Mucosa of rectum (tissue), 2 donors: ENCODE data around the gene ELL.

Source experiments
- H3K27ac ChIP-seq, 2 donors: one replicate each; pipeline ENCODE4 v1.7.0; 2013; ENCODE audit warnings: inconsistent platforms in 2 of 2, low read depth in 2 of 2, low read length in 2 of 2
- H3K27me3 ChIP-seq, 2 donors: one replicate each; pipeline ENCODE4 v1.7.0; 2013; ENCODE audit warnings: low read length in 2 of 2; ENCODE audit not compliant: control insufficient read depth in 2 of 2, insufficient read depth in 2 of 2
- H3K36me3 ChIP-seq, 2 donors: one replicate each; pipeline ENCODE4 v1.7.0; 2013; ENCODE audit warnings: low read length in 2 of 2; ENCODE audit not compliant: control insufficient read depth in 2 of 2, insufficient read depth in 2 of 2
- H3K4me1 ChIP-seq, 2 donors: one replicate each; pipeline ENCODE4 v1.7.0; 2013; ENCODE audit warnings: low read length in 2 of 2, mild to moderate bottlenecking in 1 of 2; ENCODE audit not compliant: control insufficient read depth in 2 of 2, insufficient read depth in 2 of 2
- H3K4me3 ChIP-seq, 2 donors: one replicate each; pipeline ENCODE4 v1.7.0; 2013; ENCODE audit warnings: low read length in 2 of 2
- H3K9ac ChIP-seq, 2 donors: one replicate each; pipeline ENCODE4 v1.7.0; 2013; ENCODE audit warnings: low read length in 2 of 2, low read depth in 1 of 2, mild to moderate bottlenecking in 1 of 2
- H3K9me3 ChIP-seq, 2 donors: one replicate each; pipeline ENCODE4 v1.7.0; 2013; ENCODE audit warnings: low read length in 2 of 2; ENCODE audit not compliant: control insufficient read depth in 2 of 2
- donor health status: healthy.
- donor health status: Normal muscosa, but diverticular disease.

The ELL gene

DNA sequence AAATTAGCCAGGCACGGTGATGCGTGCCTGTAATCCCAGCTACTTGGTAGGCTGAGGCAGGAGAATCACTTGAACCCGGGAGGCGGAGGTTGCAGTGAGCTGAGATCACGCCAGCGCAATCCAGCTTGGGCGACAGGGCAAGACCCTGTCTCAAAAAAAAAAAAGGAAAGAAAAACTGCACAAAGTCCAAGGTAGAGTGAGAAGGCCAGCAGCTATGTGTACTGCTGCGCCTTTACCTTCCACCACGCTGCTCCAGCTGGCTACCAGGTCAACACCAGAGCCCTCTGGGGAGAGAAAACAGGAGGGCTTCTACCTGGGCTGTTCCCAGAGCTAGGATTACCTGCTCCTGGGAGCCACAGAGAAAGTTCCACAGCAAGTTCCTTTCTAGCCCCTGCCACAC, 3.2 kb downstream of the ELL start:
- H3K9me3 ChIP-seq: no peaks in the 10 kb centered on the region
- H3K9ac ChIP-seq: no peak overlapping the region
- peaks cover 27 to 34% of the 10 kb centered on the region in 2 donors for H3K4me1 ChIP-seq
- H3K27ac ChIP-seq: no peak overlapping the region
- no peak overlapping the region for H3K4me3 ChIP-seq
- no peaks in the 10 kb centered on the region for H3K27me3 ChIP-seq
- no peaks in the 10 kb centered on the region for H3K36me3 ChIP-seq

DNA sequence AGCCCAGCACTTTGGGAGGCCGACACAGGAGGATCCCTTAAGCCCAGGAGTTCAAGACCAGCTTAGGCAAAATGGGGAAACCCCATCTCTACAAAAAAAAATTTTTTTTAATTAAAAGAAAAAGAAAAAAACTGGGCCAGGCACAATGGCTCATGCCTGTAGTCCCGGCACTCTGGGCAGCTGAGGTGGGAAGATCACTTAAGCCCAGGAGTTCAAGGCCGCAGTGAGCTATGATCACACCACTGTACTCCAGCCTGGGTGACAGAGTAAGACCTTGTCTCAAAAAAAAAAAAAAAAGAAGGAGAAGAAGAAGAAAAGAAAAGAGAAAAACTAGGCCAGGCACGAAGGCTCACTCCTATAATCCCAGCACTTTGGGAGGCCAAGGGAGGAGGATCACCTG, 4.3 kb downstream of the ELL start:
- Histone ChIP-seq H3K9me3 (no peaks in the 10 kb centered on the region), H3K36me3 (no peaks in the 10 kb centered on the region), H3K9ac (no peak overlapping the region), H3K4me3 (no peak overlapping the region), H3K4me1 (peaks cover 27 to 34% of the 10 kb centered on the region in 2 donors), H3K27ac (no peak overlapping the region), H3K27me3 (no peaks in the 10 kb centered on the region)

DNA sequence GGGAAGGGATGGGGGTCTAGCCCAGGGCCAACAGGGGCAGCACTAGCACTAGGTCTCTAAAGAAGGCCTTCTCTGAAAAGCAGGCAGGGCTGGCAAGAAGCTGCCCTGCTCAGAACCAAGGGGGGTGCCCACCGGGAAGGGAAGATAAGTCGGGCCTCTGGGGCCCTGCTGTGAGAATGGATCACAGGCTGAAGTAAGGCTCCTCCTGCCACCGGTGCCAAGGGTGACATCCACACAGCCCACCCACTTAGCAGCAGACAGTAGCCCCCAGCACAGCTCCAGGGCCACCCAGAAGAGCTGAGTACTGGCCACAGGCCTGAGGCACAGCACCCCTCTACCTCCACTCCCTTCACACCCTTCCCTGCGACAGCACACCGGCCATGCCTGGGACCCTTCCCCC, 5.9 kb downstream of the ELL start:
- no peaks in the 10 kb centered on the region for H3K9me3 ChIP-seq
- no peaks in the 10 kb centered on the region for H3K36me3 ChIP-seq
- H3K4me1 ChIP-seq: peaks cover 27 to 33% of the 10 kb centered on the region in 2 donors
- no peaks in the 10 kb centered on the region for H3K27me3 ChIP-seq
- no peak overlapping the region for H3K4me3 ChIP-seq
- peak overlapping the region in 1 of 2 donors; percentile 73 for H3K27ac ChIP-seq
- H3K9ac ChIP-seq: no peak overlapping the region

DNA sequence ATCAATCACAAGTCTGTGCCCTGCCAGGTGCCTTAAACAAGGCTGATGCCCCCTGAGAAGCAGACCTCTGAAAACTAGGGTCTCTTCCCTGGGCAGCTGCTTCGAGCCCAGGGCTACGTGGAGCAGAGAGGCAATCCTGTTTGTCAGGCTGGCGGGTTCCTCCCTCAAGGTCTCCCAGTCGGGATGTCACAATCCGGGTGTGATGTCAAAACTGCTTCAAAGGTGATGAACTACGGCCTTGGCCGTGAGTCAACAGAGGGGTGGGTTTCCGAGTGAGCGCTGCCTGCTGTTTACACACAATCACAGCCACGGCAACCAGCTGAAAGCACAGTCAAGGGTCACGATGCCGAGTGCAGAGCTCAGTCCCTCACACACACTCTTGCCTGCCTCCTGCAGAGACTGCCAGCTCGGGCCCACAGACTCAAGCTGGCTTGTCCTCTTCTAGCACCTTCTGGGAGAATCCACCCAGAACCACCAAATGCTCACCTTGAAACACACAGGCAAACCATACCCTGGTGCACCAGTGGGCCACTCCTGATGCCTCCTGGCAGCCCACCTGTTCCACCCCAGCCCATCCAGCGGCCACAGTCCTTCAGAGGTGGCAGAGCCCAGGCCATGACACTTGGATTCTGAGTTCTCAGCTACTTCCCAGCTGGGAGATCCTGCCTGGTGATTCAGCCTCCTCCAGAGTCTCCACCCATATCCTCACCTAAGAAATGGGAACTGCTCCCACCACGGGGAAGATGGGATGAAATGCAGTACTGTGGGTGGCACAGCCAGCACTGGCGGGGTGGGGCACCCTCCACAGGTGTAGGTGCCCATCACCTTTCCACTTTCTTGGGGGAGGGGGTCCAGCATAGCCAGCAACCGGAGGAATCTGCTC, 6.8 kb downstream of the ELL start:
- H3K9ac ChIP-seq: peak overlapping the region in 1 of 2 donors; percentile 61
- no peaks in the 10 kb centered on the region for H3K27me3 ChIP-seq
- no peaks in the 10 kb centered on the region for H3K9me3 ChIP-seq
- peaks cover 24 to 37% of the 10 kb centered on the region in 2 donors for H3K4me1 ChIP-seq
- peak overlapping the region in 1 of 2 donors; percentile 38 for H3K4me3 ChIP-seq
- H3K27ac ChIP-seq: peak overlapping the region; percentile 56 to 73
- no peaks in the 10 kb centered on the region for H3K36me3 ChIP-seq

DNA sequence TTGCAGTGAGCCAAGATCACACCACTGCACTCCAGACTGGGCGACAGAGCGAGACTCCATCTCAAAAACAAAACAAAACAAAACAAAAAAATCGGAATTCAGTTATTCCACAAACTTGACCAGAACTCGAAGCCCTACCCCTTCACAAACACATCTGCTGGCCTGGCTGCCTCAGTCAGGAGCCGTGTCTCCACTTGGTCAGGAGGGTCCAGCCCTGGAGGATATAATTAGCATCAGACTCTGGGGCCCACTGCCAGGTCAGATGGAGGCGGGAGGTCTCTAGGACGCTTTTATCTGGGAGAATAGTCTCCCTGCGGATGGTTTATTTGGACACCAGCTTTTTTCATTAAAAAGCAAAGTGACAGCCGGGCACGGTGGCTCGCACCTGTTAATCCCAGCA, 8.0 kb downstream of the ELL start:
- H3K36me3 ChIP-seq: no peaks in the 10 kb centered on the region
- H3K9me3 ChIP-seq: no peaks in the 10 kb centered on the region
- H3K9ac ChIP-seq: no peak overlapping the region
- H3K27ac ChIP-seq: no peak overlapping the region
- H3K4me1 ChIP-seq: peaks cover 21 to 37% of the 10 kb centered on the region in 2 donors
- H3K4me3 ChIP-seq: no peak overlapping the region
- no peaks in the 10 kb centered on the region for H3K27me3 ChIP-seq

DNA sequence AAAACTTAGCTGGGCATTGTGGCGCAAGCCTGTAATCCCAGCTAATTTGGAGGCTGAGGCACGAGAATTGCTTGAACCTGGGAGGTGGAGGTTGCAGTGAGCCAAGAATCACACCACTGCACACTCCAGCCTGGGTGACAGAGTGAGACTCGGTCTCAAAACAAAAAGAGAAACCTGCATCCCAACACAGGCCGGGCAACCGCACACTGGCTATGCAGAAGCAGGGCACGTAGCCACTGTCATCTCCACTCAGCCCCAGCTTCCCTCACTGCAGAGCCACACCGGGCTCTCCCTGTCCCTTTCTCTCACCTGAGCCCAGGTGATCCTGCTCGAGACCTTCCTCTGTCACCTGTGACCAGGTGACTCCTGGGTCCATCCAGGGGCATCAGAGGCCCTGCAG, 11.7 kb downstream of the ELL start:
- Histone ChIP-seq H3K27me3 (no peaks in the 10 kb centered on the region), H3K36me3 (no peaks in the 10 kb centered on the region), H3K9ac (no peak overlapping the region), H3K4me3 (no peak overlapping the region), H3K27ac (peak overlapping the region in 1 of 2 donors; percentile 16), H3K9me3 (no peaks in the 10 kb centered on the region), H3K4me1 (peaks cover 52 to 59% of the 10 kb centered on the region in 2 donors)

DNA sequence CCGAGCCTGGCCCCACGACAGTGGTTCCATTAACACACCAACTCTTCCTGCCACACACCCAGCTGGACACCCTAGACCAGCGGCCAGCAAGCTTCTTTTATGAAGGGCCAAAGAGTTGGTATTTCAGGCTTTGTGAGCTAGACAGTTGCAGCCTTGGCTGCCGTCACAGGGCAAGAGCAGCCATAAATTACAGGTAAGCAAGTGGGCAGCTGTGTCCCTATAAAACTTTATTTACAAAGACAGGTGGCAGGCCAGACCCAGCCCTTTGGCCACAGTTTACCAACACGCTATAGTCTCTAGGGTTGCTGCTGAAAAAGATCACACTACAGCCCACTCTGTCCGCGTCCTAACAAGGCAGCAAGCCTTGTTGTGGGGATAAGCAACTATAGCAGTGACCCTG, 13.3 kb downstream of the ELL start:
- Histone ChIP-seq H3K36me3 (no peaks in the 10 kb centered on the region), H3K9me3 (no peaks in the 10 kb centered on the region), H3K9ac (peak overlapping the region; percentile 14 to 47), H3K27ac (peak overlapping the region; percentile 76 to 92), H3K4me3 (no peak overlapping the region), H3K4me1 (peaks cover 57 to 64% of the 10 kb centered on the region in 2 donors), H3K27me3 (no peaks in the 10 kb centered on the region)

DNA sequence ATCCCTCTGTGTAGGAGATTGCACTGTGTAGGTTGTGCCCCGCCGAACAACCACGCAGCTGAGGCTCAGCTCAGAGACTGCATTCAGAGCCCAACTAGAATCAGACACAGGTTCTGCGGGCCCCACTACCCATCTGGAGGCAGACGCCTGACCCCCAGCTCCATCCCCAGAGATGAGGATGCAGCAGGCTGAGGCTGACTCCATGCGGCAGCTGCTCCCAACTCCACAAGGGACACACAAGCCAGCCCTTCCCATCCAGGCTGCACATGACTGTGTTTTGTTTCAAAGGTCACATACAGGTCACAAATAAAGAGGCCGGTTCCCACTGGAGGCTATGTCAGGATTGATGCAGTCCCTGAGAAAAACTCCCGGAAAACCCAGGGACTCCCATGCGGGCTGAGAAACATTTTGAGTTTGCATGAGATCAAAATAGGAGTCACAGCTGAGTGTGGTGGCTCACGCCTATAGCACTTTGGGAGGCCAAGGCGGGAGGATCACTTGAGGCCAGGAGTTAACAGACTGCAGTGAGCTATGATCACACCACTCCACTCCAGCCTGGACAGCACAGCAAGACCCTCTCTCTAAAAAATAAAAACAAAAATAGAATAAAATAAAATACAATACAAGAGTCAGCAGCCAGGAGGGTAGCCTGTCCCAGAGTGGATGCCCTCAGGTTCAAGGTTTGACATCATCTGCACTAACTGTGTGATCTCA, 14.0 kb downstream of the ELL start:
- no peaks in the 10 kb centered on the region for H3K9me3 ChIP-seq
- H3K27ac ChIP-seq: peak overlapping the region; percentile 76 to 92
- no peak overlapping the region for H3K4me3 ChIP-seq
- H3K9ac ChIP-seq: peak overlapping the region; percentile 47 to 59
- no peaks in the 10 kb centered on the region for H3K36me3 ChIP-seq
- peaks cover 64 to 68% of the 10 kb centered on the region in 2 donors for H3K4me1 ChIP-seq
- H3K27me3 ChIP-seq: no peaks in the 10 kb centered on the region

DNA sequence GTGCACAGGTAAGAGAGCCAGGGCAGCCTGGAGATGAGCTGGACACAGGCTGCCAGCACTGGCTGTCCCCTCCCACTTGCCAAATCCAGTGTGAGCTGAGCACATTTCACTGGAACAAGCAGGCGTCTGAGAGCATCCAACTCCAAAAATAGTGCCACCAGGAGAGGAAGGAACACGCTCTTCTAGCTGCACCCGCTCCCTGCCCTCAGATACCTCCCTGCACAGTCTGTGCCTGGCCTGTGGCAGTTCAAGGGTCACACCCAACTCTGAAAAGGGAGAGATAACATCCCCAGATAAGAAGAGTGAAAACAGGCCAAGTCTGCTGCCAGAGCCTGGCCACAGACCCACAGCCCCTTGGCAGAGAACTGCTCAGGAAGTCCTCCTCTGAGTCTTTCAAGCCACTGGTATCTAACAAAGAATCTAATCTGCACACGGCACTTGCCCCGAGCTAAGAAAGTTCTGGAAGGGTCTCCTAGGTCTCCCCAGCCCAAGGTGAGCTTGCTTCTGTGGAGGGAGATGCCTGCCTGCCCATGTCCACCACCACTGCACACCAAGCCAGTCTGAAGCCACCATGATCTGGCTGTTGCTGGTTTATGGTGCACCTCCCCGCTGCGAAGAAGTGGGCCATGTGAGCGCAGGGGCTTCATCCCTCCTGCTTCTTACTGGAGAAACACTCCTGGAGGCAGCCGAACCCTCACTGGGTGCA, 14.7 kb downstream of the ELL start:
- H3K27me3 ChIP-seq: no peaks in the 10 kb centered on the region
- H3K4me1 ChIP-seq: peaks cover 71 to 75% of the 10 kb centered on the region in 2 donors
- peak overlapping the region; percentile 76 to 92 for H3K27ac ChIP-seq
- no peaks in the 10 kb centered on the region for H3K9me3 ChIP-seq
- H3K9ac ChIP-seq: peak overlapping the region; percentile 1 to 59
- H3K4me3 ChIP-seq: no peak overlapping the region
- no peaks in the 10 kb centered on the region for H3K36me3 ChIP-seq
